Nephron progenitor cell (in vitro differentiated cells): ENCODE measurements around the gene AOC3.
"Not testable (repeated sequence)": the region's sequence is repeated elsewhere in the genome, so short reads cannot be mapped to it uniquely, and the experiment has no call there.

Source experiments
- DNase-seq: peaks from one replicate; pipeline ENCODE4 v3.0.0; 2021
- H3K27ac Mint-ChIP-seq: 2 replicates; pipeline ENCODE4 v1.8.0; 2021; ENCODE audit warnings: mild to moderate bottlenecking, moderate library complexity, mixed read lengths
- H3K27me3 Mint-ChIP-seq: 2 replicates; pipeline ENCODE4 v1.8.0; 2021; ENCODE audit warnings: mild to moderate bottlenecking, low read depth, mixed read lengths; ENCODE audit not compliant: poor library complexity
- H3K36me3 Mint-ChIP-seq: 2 replicates; pipeline ENCODE4 v1.8.0; 2021; ENCODE audit warnings: low read depth, mixed read lengths
- H3K4me1 Mint-ChIP-seq: 2 replicates; pipeline ENCODE4 v1.8.0; 2021; ENCODE audit warnings: mixed read lengths
- H3K4me3 Mint-ChIP-seq: 2 replicates; pipeline ENCODE4 v1.8.0; 2021; ENCODE audit warnings: mild to moderate bottlenecking, moderate library complexity, mixed read lengths
- H3K9me3 Mint-ChIP-seq: 2 replicates; pipeline ENCODE4 v1.8.0; 2021; ENCODE audit warnings: mild to moderate bottlenecking, moderate library complexity, mixed read lengths
- TF ChIP-seq, protein P1 (sequence below): fragments of 200-600 bp; sonication (generic); IDR thresholded peaks from 2 replicates; pipeline ENCODE4 v1.5.0; 2021; ENCODE audit warnings: antibody characterized with exemption

AOC3 gene

DNA sequence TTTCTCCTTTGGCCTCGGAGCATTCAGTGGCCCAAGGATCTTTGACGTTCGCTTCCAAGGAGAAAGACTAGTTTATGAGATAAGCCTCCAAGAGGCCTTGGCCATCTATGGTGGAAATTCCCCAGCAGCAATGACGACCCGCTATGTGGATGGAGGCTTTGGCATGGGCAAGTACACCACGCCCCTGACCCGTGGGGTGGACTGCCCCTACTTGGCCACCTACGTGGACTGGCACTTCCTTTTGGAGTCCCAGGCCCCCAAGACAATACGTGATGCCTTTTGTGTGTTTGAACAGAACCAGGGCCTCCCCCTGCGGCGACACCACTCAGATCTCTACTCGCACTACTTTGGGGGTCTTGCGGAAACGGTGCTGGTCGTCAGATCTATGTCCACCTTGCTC, 1.4 kb downstream of the AOC3 start:
- no peak for DNase-seq
- Mint-ChIP-seq H3K4me3 (no peak overlapping the region), H3K27ac (no peak overlapping the region), H3K36me3 (no peaks in the 10 kb centered on the region), H3K4me1 (peaks cover 22% of the 10 kb centered on the region), H3K9me3 (no peaks in the 10 kb centered on the region), H3K27me3 (peaks cover 5% of the 10 kb centered on the region)
- TF ChIP-seq, protein P1, sequence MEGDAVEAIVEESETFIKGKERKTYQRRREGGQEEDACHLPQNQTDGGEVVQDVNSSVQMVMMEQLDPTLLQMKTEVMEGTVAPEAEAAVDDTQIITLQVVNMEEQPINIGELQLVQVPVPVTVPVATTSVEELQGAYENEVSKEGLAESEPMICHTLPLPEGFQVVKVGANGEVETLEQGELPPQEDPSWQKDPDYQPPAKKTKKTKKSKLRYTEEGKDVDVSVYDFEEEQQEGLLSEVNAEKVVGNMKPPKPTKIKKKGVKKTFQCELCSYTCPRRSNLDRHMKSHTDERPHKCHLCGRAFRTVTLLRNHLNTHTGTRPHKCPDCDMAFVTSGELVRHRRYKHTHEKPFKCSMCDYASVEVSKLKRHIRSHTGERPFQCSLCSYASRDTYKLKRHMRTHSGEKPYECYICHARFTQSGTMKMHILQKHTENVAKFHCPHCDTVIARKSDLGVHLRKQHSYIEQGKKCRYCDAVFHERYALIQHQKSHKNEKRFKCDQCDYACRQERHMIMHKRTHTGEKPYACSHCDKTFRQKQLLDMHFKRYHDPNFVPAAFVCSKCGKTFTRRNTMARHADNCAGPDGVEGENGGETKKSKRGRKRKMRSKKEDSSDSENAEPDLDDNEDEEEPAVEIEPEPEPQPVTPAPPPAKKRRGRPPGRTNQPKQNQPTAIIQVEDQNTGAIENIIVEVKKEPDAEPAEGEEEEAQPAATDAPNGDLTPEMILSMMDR = no peak

- no peak overlapping the region for H3K4me3 Mint-ChIP-seq
- peaks cover 22% of the 10 kb centered on the region for H3K4me1 Mint-ChIP-seq
- no peak for DNase-seq
- TF ChIP-seq, protein P1 = no peak
- H3K36me3 Mint-ChIP-seq = no peaks in the 10 kb centered on the region
- peaks cover 5% of the 10 kb centered on the region for H3K27me3 Mint-ChIP-seq
- H3K27ac Mint-ChIP-seq = no peak overlapping the region
- no peaks in the 10 kb centered on the region for H3K9me3 Mint-ChIP-seq
Observed at GRCh38 chr17:42853004-42853403, 2.0 kb downstream of the AOC3 start.

DNA sequence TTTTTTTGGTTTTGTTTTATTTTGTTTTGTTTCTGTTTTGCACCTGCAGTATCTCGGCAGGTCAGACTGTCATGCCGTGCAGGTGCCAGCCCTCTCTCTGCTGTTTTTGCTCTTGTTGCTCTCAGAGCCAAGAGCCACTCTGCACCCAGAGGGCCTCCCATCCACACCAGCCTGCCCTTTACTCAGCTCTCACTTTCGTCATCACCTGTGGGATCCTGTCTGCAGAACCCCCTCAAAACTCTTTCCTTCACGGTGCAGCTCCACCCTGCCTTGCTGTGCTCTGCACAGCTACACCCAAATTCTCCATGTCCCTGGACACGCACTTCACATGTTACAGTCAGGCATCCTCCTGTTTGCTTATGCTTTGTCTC, 2.6 kb downstream of the AOC3 start:
- no peaks in the 10 kb centered on the region for H3K9me3 Mint-ChIP-seq
- no peaks in the 10 kb centered on the region for H3K36me3 Mint-ChIP-seq
- TF ChIP-seq, protein P1 = no peak
- no peak overlapping the region for H3K4me3 Mint-ChIP-seq
- DNase-seq = no peak
- peaks cover 22% of the 10 kb centered on the region for H3K4me1 Mint-ChIP-seq
- peaks cover 5% of the 10 kb centered on the region for H3K27me3 Mint-ChIP-seq
- no peak overlapping the region for H3K27ac Mint-ChIP-seq

- Mint-ChIP-seq H3K4me3 (no peak overlapping the region), H3K27me3 (peaks cover 5% of the 10 kb centered on the region), H3K36me3 (no peaks in the 10 kb centered on the region), H3K9me3 (no peaks in the 10 kb centered on the region), H3K27ac (no peak overlapping the region), H3K4me1 (peaks cover 21% of the 10 kb centered on the region)
- DNase-seq = no peak
- TF ChIP-seq, protein P1 = no peak
Observed at GRCh38 chr17:42853968-42854790, 3.2 kb downstream of the AOC3 start.

- DNase-seq = no peak
- H3K27me3 Mint-ChIP-seq = peaks cover 7% of the 10 kb centered on the region
- H3K36me3 Mint-ChIP-seq = no peaks in the 10 kb centered on the region
- no peak overlapping the region for H3K4me3 Mint-ChIP-seq
- H3K27ac Mint-ChIP-seq = no peak overlapping the region
- peaks cover 12% of the 10 kb centered on the region for H3K4me1 Mint-ChIP-seq
- TF ChIP-seq, protein P1 = no peak
- H3K9me3 Mint-ChIP-seq = no peaks in the 10 kb centered on the region
Observed at GRCh38 chr17:42855048-42855596, 4.1 kb downstream of the AOC3 start.

GRCh38 chr17:42856093-42856492, 5.1 kb downstream of the AOC3 start:
- not testable (repeated sequence) for H3K9me3 Mint-ChIP-seq, H3K27me3 Mint-ChIP-seq, DNase-seq, H3K4me3 Mint-ChIP-seq, H3K27ac Mint-ChIP-seq, H3K4me1 Mint-ChIP-seq, H3K36me3 Mint-ChIP-seq

- H3K27me3 Mint-ChIP-seq = peaks cover 14% of the 10 kb centered on the region
- not testable (repeated sequence) for H3K4me3 Mint-ChIP-seq, H3K4me1 Mint-ChIP-seq, H3K36me3 Mint-ChIP-seq, DNase-seq, H3K27ac Mint-ChIP-seq, H3K9me3 Mint-ChIP-seq
Observed at GRCh38 chr17:42856516-42856915, 5.5 kb downstream of the AOC3 start.
